ENCODE results near the gene PRR7.

- TF ChIP-seq CTCF (IDR thresholded peaks at IDR 0.05; ENCODE audit: low read depth, low read length, poor library complexity, severe bottlenecking): no peak
- no peak for TF ChIP-seq EZH2phosphoT487 (IDR thresholded peaks at IDR 0.05; ENCODE audit: borderline replicate concordance, low read length)
Observed at GRCh38 chr5:177476531-177477233, 30.1 kb downstream of the PRR7 start.

Measured in DOHH2 (cell line).